HCT116 (cell line): ENCODE results near the gene HOXD13. TPM values are rescaled to one million over a fixed set of nuclear protein-coding genes. Genes with fewer than 3 reads are reported as not detected.

ENCODE experiments used
- ATAC-seq: fragments of 200-7000 bp; cut with Tn5 transposase; 2 replicates; pipeline ENCODE4 v1.9.1; 2020; ENCODE audit warnings: mild to moderate bottlenecking, moderate library complexity
- BruUV-seq: library from RNA; stranded (reverse); fragments of 400-500 nt; replicated peaks from 2 replicates; lab custom pipeline; 2021; lab: Mats Ljungman, UMichigan
- CTCF ChIA-PET: fragments of 300-600 bp; sonication (Branson Sonifier 250); formaldehyde crosslinking; loops from one replicate; lab custom pipeline; 2021; ENCODE audit warnings: antibody characterized with exemption; lab: Charles Lee
- POLR2A ChIA-PET: fragments of 300-600, 350-600 bp; sonication (Branson Sonifier 250); formaldehyde crosslinking; loops from one replicate; lab custom pipeline; 2021; ENCODE audit warnings: antibody characterized with exemption; lab: Charles Lee
- RAD21 ChIA-PET, 2 experiments: fragments of 300-600 bp; sonication (Branson Sonifier 250); formaldehyde crosslinking; loops; one replicate each; lab custom pipeline; 2023; ENCODE audit warnings: low total read pairs in 2 of 2; ENCODE audit not compliant: uncharacterized antibody in 2 of 2, unreplicated experiment in 2 of 2, low non-redundant PET in 1 of 2; lab: Charles Lee
- DNase-seq: peaks from one replicate; pipeline ENCODE4 v3.0.0-alpha.2; 2010; ENCODE audit warnings: low read depth, low spot score
- H2AFZ ChIP-seq: fragments of 200-600 bp; shearing (Covaris generic), sonication (generic); 2 replicates; pipeline ENCODE4 v1.6.1; 2017; ENCODE audit warnings: low read depth, mixed run types, mixed read lengths, antibody characterized with exemption, low read length; ENCODE audit not compliant: poor library complexity, severe bottlenecking
- H3K27ac ChIP-seq: 2 replicates; pipeline ENCODE4 v1.5.1; 2012; ENCODE audit warnings: low read depth, low read length
- H3K27me3 ChIP-seq: fragments of 200-600 bp; sonication (generic); 2 replicates; pipeline ENCODE4 v1.6.1; 2016; ENCODE audit warnings: mixed run types, low read length, mixed read lengths; ENCODE audit not compliant: insufficient read depth
- H3K36me3 ChIP-seq, 2 experiments: fragments of 200-500 bp in 1 of 2; fragments of 200-600 bp in 1 of 2; sonication (Bioruptor generic) in 1 of 2; sonication (generic) in 1 of 2; 2 replicates each; pipeline versions ENCODE4 v1.5.1 to v1.6.1; 2014 to 2016; ENCODE audit warnings: low read length in 2 of 2, inconsistent platforms in 1 of 2, mixed read lengths in 1 of 2, mixed run types in 1 of 2; ENCODE audit not compliant: insufficient read depth in 2 of 2, control insufficient read depth in 1 of 2
- H3K4me1 ChIP-seq, 2 experiments: fragments of 200-600 bp in 1 of 2; sonication (generic) in 1 of 2; 2 replicates each; pipeline versions ENCODE4 v1.5.1 to v1.6.1; 2012 to 2017; ENCODE audit warnings: low read length in 2 of 2, inconsistent platforms in 1 of 2, mild to moderate bottlenecking in 1 of 2, mixed read lengths in 1 of 2, mixed run types in 1 of 2, moderate library complexity in 1 of 2; ENCODE audit not compliant: insufficient read depth in 2 of 2, control insufficient read depth in 1 of 2
- H3K4me2 ChIP-seq: fragments of 200-600 bp; sonication (generic); 2 replicates; pipeline ENCODE4 v1.6.1; 2017; ENCODE audit warnings: mixed run types, low read length, mixed read lengths
- H3K4me3 ChIP-seq, 2 experiments: fragments of 200-600 bp in 1 of 2; sonication (generic) in 1 of 2; replicated peaks in 1 of 2; 2 replicates each; pipeline ENCODE4 v1.5.1; 2011 to 2016; ENCODE audit warnings: low read length in 2 of 2, control low read depth in 1 of 2, low read depth in 1 of 2, mild to moderate bottlenecking in 1 of 2, mixed read lengths in 1 of 2, mixed run types in 1 of 2
- H3K79me2 ChIP-seq: fragments of 200-600 bp; sonication (generic); 2 replicates; pipeline ENCODE4 v1.6.1; 2017; ENCODE audit warnings: mild to moderate bottlenecking, mixed run types, low read length, moderate library complexity, mixed read lengths; ENCODE audit not compliant: insufficient read depth
- H3K9ac ChIP-seq: fragments of 200-600 bp; sonication (generic); 2 replicates; pipeline ENCODE4 v1.6.1; 2016; ENCODE audit warnings: low read length, mixed read lengths
- H3K9me2 ChIP-seq: fragments of 200-600 bp; sonication (generic), shearing (Covaris generic); 2 replicates; pipeline ENCODE4 v1.6.1; 2017; ENCODE audit warnings: mixed run types, mild to moderate bottlenecking, moderate library complexity; ENCODE audit not compliant: insufficient read depth
- H3K9me3 ChIP-seq, 2 experiments: fragments of 200-500 bp in 1 of 2; fragments of 200-600 bp in 1 of 2; sonication (Bioruptor generic) in 1 of 2; sonication (generic) in 1 of 2; 2 replicates each; pipeline ENCODE4 v1.6.1; 2014 to 2017; ENCODE audit warnings: low read length in 2 of 2, mixed read lengths in 2 of 2, inconsistent platforms in 1 of 2, low read depth in 1 of 2, mild to moderate bottlenecking in 1 of 2, mixed run types in 1 of 2, moderate library complexity in 1 of 2; ENCODE audit not compliant: control insufficient read depth in 1 of 2, insufficient read depth in 1 of 2
- H4K20me1 ChIP-seq: fragments of 200-600 bp; sonication (generic), shearing (Covaris generic); 2 replicates; pipeline ENCODE4 v1.6.1; 2017; ENCODE audit warnings: mixed run types, mild to moderate bottlenecking, moderate library complexity; ENCODE audit not compliant: insufficient read depth
- CBX3 ChIP-seq: IDR thresholded peaks from 2 replicates; pipeline ENCODE4 v1.6.1; 2012; ENCODE audit warnings: low read depth
- CEBPB ChIP-seq: IDR thresholded peaks from 2 replicates; pipeline ENCODE4 v1.6.1; 2012; ENCODE audit warnings: low read depth
- JUND ChIP-seq: IDR thresholded peaks from 2 replicates; pipeline ENCODE4 v1.6.1; 2012
- MAX ChIP-seq: IDR thresholded peaks from 2 replicates; pipeline ENCODE4 v1.6.1; 2012
- SIN3A ChIP-seq: IDR thresholded peaks from 2 replicates; pipeline ENCODE4 v1.6.1; 2012; ENCODE audit warnings: low read depth
- SRF ChIP-seq: IDR thresholded peaks from 2 replicates; pipeline ENCODE4 v1.6.1; 2012; ENCODE audit warnings: low read depth
- TCF7L2 ChIP-seq: IDR thresholded peaks from 2 replicates; pipeline ENCODE4 v1.7.0; 2011; ENCODE audit warnings: borderline replicate concordance, inconsistent platforms; ENCODE audit not compliant: insufficient read depth, insufficient read length; ENCODE audit errors: extremely low read depth
- YY1 ChIP-seq: IDR thresholded peaks from 2 replicates; pipeline ENCODE4 v1.6.1; 2011; ENCODE audit warnings: low read length, low read depth, moderate library complexity, mild to moderate bottlenecking; ENCODE audit not compliant: insufficient replicate concordance; ENCODE audit errors: extremely low read depth
- ZFX ChIP-seq: fragments of 450-650 bp; IDR thresholded peaks from 2 replicates; pipeline ENCODE4 v1.6.1; 2017
- intact Hi-C: fragments of 100-400 bp; cut with micrococcal nuclease; formaldehyde crosslinking; loops from 2 replicates; pipeline ENCODE4 v1.10.0; 2022
- total RNA-seq: library from RNA; stranded (reverse); gene quantifications from one replicate; pipeline ENCODE4 v1.2.1, GENCODE V29; 2021; ENCODE audit not compliant: unreplicated experiment
- TF ChIP-seq, protein P1 (sequence below), 3 experiments: fragments of 200-600 bp in 1 of 3; sonication (generic) in 1 of 3; IDR thresholded peaks in 2 of 3; conservative IDR thresholded peaks in 1 of 3; 2 replicates each; pipeline ENCODE4 v1.5.1; 2012 to 2017; ENCODE audit warnings: low read depth in 2 of 3, low read length in 2 of 3, antibody characterized with exemption in 1 of 3, borderline replicate concordance in 1 of 3, control low read depth in 1 of 3, mild to moderate bottlenecking in 1 of 3, mixed read lengths in 1 of 3, mixed run types in 1 of 3, moderate library complexity in 1 of 3; ENCODE audit not compliant: insufficient read depth in 1 of 3

Gene HOXD13
- total RNA-seq, 1 experiment from 2014 or later, result not detected

DNA sequence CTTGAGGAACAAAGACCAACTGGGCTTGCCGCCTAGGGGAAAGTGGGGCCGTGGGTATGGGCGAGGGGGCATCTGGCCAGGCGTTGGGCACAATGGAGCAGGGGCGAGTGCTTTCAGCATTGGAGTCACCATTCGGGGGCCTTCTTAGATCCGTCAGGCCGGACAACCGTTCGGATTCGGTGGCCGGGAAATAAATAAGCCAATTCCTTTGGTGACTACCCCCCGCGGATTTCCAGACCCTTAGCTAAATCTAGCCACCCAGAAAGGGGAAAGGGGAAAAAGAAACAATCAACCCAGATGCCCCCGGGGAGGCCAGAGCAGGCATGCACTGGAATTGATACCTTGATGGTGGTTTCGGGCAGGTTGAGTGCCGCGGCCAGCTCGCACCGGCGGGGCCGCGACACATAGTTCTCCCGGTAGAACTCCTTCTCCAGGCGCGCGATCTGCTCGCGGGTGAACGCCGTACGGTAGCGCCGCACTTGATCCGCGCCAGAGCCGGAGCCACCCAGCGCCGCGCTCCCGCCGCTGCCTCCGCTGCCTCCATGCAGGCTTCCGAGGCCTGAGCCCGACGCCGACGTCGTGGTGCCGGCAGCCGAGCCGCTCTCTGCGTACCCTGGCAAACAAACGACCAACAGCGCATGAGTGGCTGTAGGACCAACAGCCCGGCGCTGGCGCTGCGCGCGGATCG lies 10.5 kb upstream of the HOXD13 start:
- H3K9ac ChIP-seq, result no peak overlapping the region
- CTCF ChIA-PET, result no interaction called here
- ATAC-seq, result no peak
- H3K27me3 ChIP-seq, result no peaks in the 10 kb centered on the region
- POLR2A ChIA-PET, result no interaction called here
- H3K4me1 ChIP-seq, result no peaks in the 10 kb centered on the region
- intact Hi-C loops, result loop anchor here (5.0 kb wide), 1 partner anchor 1385 kb away; no protein-coding TSS in a partner anchor
- no peak overlapping the region for H3K27ac ChIP-seq
- no peaks in the 10 kb centered on the region for H3K36me3 ChIP-seq
- H2AFZ ChIP-seq, result no peak overlapping the region
- TF ChIP-seq JUND, result no peak
- TF ChIP-seq CEBPB, result no peak
- TF ChIP-seq SRF, result no peak
- TF ChIP-seq ZFX, result no peak
- TF ChIP-seq TCF7L2, result no peak
- TF ChIP-seq CBX3, result no peak
- TF ChIP-seq, protein P1, sequence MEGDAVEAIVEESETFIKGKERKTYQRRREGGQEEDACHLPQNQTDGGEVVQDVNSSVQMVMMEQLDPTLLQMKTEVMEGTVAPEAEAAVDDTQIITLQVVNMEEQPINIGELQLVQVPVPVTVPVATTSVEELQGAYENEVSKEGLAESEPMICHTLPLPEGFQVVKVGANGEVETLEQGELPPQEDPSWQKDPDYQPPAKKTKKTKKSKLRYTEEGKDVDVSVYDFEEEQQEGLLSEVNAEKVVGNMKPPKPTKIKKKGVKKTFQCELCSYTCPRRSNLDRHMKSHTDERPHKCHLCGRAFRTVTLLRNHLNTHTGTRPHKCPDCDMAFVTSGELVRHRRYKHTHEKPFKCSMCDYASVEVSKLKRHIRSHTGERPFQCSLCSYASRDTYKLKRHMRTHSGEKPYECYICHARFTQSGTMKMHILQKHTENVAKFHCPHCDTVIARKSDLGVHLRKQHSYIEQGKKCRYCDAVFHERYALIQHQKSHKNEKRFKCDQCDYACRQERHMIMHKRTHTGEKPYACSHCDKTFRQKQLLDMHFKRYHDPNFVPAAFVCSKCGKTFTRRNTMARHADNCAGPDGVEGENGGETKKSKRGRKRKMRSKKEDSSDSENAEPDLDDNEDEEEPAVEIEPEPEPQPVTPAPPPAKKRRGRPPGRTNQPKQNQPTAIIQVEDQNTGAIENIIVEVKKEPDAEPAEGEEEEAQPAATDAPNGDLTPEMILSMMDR (IDR thresholded peaks at IDR 0.05 in 2 of 3, conservative IDR thresholded peaks at IDR 0.05 in 1 of 3; ENCODE audit: borderline replicate concordance in 1 of 3, insufficient read depth in 1 of 3, low read depth in 2 of 3, low read length in 2 of 3), result no peak
- no peak for TF ChIP-seq MAX
- no peak for TF ChIP-seq SIN3A
- no peak for TF ChIP-seq YY1
- H3K9me2 ChIP-seq, result no peaks in the 10 kb centered on the region
- H3K9me3 ChIP-seq, result no peaks in the 10 kb centered on the region; a peak in 1 of 4 replicates
- DNase-seq, result no peak
- no peak overlapping the region for H3K4me2 ChIP-seq
- H3K4me3 ChIP-seq, result no peak overlapping the region
- RAD21 ChIA-PET, result no interaction called here
- no peaks in the 10 kb centered on the region for H4K20me1 ChIP-seq
- H3K79me2 ChIP-seq, result no peaks in the 10 kb centered on the region
- BruUV-seq, result no TSS peak
